Vagina (tissue), 2 donors: ENCODE results near the gene PPP2R3A.

Experiments
- POLR2A ChIP-seq, 2 donors: fragments of 450-650 bp; IDR thresholded peaks; one replicate each; pipeline ENCODE4 v1.6.1; 2017; ENCODE audit warnings: antibody characterized with exemption in 2 of 2, mild to moderate bottlenecking in 2 of 2, moderate library complexity in 2 of 2
- POLR2AphosphoS5 ChIP-seq, 2 donors: sonication (generic); formaldehyde crosslinking; IDR thresholded peaks; one replicate each; pipeline ENCODE4 v1.9.0; 2017; ENCODE audit warnings: antibody characterized with exemption in 2 of 2, mild to moderate bottlenecking in 2 of 2, low read depth in 1 of 2; ENCODE audit not compliant: insufficient read depth in 1 of 2
- TF ChIP-seq, protein P1 (sequence below), 3 experiments: fragments of 450-650 bp in 2 of 3; fragments of 200-600 bp in 1 of 3; sonication (generic) in 1 of 3; IDR thresholded peaks; one replicate each; pipeline ENCODE4 v1.5.1; 2017 to 2019; ENCODE audit warnings: antibody characterized with exemption in 3 of 3, mild to moderate bottlenecking in 2 of 3, moderate library complexity in 2 of 3

DNA sequence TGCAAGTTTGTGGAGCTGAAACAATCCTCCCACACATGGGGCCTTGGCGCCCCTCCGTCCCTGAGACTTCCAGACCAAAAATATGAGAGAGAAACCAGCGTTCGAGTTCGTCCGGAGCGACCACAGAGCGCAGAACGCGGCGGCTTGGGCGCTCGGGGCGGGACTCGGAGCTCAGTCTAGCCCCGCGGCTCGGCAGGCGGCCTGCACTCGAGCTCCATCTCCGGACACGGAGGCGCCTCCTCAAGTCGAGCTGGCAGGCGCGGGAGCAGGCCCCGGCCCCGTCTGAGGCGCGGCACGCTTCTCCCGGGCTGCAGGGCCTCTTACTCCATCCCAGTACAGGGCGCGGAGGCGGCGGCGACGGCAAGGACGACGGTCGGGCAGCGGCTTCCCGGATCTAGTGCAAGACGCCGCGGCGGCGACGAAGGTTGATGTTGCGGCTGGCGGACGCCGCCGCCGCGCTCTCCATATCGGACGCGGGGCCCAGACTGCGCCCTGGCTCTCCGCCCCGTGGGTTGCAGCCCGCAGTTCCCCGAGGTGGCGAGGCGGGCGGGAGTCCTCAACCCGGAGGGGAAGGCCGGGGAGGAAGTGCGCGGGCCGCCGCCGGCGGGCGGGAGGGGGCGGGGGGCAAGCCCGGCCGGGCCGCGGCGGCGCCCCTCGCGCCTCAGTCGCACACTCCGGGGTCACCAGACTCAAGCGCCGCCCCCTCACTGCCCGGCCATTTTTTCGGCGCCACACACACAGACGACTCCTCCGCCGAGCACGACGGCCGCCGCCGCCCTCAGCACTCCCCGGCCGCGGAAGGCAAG, 229.9 kb downstream of the PPP2R3A start:
- no peak for TF ChIP-seq POLR2A (IDR thresholded peaks at IDR 0.05)
- TF ChIP-seq, protein P1, sequence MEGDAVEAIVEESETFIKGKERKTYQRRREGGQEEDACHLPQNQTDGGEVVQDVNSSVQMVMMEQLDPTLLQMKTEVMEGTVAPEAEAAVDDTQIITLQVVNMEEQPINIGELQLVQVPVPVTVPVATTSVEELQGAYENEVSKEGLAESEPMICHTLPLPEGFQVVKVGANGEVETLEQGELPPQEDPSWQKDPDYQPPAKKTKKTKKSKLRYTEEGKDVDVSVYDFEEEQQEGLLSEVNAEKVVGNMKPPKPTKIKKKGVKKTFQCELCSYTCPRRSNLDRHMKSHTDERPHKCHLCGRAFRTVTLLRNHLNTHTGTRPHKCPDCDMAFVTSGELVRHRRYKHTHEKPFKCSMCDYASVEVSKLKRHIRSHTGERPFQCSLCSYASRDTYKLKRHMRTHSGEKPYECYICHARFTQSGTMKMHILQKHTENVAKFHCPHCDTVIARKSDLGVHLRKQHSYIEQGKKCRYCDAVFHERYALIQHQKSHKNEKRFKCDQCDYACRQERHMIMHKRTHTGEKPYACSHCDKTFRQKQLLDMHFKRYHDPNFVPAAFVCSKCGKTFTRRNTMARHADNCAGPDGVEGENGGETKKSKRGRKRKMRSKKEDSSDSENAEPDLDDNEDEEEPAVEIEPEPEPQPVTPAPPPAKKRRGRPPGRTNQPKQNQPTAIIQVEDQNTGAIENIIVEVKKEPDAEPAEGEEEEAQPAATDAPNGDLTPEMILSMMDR (IDR thresholded peaks at IDR 0.05) = no peak
- TF ChIP-seq POLR2AphosphoS5 (IDR thresholded peaks at IDR 0.05; ENCODE audit: insufficient read depth in 1 of 2, low read depth in 1 of 2) = peak in 1 of 2 donors; percentile 54
